Activated CD4-positive, alpha-beta T cell treated with anti-CD3 and anti-CD28 coated beads for 36 hours (primary cell): ENCODE measurements around the gene RASA2. TPM values are rescaled to one million over a fixed set of nuclear protein-coding genes. Genes with fewer than 3 reads are reported as not detected.
"Not testable (repeated sequence)": the region's sequence is repeated elsewhere in the genome, so short reads cannot be mapped to it uniquely, and the experiment has no call there.

ENCODE experiments used
- ATAC-seq: fragments of 200-7000 bp; cut with Tn5 transposase; one replicate; pipeline ENCODE4 v1.10.0; 2021; ENCODE audit warnings: mild to moderate bottlenecking, moderate library complexity
- CTCF ChIA-PET: fragments of 350-600 bp; sonication (Branson Sonifier 250); formaldehyde crosslinking; loops from one replicate; lab custom pipeline; 2021; ENCODE audit warnings: antibody characterized with exemption; lab: Charles Lee
- POLR2A ChIA-PET: fragments of 350-600 bp; sonication (Branson Sonifier 250); formaldehyde crosslinking; loops from one replicate; lab custom pipeline; 2021; ENCODE audit warnings: antibody characterized with exemption, inconsistent platforms; lab: Charles Lee
- DNase-seq: peaks from one replicate; pipeline ENCODE4 v3.0.0-alpha.2; 2020
- H3K27ac Mint-ChIP-seq: one replicate; pipeline ENCODE4 v1.8.0; 2021; ENCODE audit warnings: mixed read lengths
- H3K27me3 Mint-ChIP-seq: one replicate; pipeline ENCODE4 v1.8.0; 2021; ENCODE audit warnings: mixed read lengths
- H3K36me3 Mint-ChIP-seq: one replicate; pipeline ENCODE4 v1.8.0; 2021; ENCODE audit warnings: low read depth, mixed read lengths
- H3K4me1 Mint-ChIP-seq: one replicate; pipeline ENCODE4 v1.8.0; 2021; ENCODE audit warnings: mixed read lengths
- H3K4me3 Mint-ChIP-seq: one replicate; pipeline ENCODE4 v1.8.0; 2021; ENCODE audit warnings: mild to moderate bottlenecking, moderate library complexity, mixed read lengths
- H3K9me3 Mint-ChIP-seq: one replicate; pipeline ENCODE4 v1.8.0; 2021; ENCODE audit warnings: low read depth, mixed read lengths
- intact Hi-C, 2 experiments: fragments of 100-400 bp; cut with DNase I in 1 of 2; cut with micrococcal nuclease in 1 of 2; formaldehyde crosslinking; loops; one replicate each; pipeline versions ENCODE4 v1.14.2 to v1.15.1; 2022 to 2024; cut with DNase I, micrococcal nuclease
- total RNA-seq, 2 experiments: library from RNA; stranded (reverse); gene quantifications; one replicate each; pipeline ENCODE4 v1.2.3, GENCODE V29; 2021

The RASA2 gene
- total RNA-seq, 2 experiments from 2014 or later = 30.8 to 32.0 TPM

DNA sequence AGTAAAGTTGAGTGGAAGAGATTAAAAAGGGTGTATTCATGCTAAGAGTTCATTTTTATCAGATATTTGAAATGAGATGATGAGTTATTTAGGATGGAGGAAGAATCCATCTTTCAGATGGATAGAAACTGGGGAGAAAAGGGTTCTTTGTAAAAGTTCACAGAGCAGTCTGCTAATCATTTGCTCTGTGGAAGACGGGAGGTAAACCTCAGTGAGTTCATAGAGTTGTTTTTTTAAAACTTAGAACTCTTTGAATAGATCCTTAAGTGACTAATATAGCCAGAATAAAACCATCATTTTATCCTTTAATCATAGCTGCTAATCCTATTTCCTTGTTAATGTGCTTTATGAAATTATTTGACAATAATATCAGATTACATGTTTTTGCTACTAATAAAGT is 5.1 kb downstream of the RASA2 start:
- Mint-ChIP-seq H3K27me3 (no peaks in the 10 kb centered on the region), H3K27ac (peak overlapping the region; percentile 39), H3K36me3 (peaks cover 38% of the 10 kb centered on the region), H3K4me1 (peaks cover 88% of the 10 kb centered on the region), H3K9me3 (peaks cover 4% of the 10 kb centered on the region), H3K4me3 (peak overlapping the region; percentile 4)
- intact Hi-C loops = no loop called here
- DNase-seq (no peak), ATAC-seq (no peak)
- ChIA-PET POLR2A (no interaction called here), CTCF (interaction anchor here (1.1 to 3.8 kb wide), 6 partner anchors 8 to 69 kb away, joined by 3 to 25 read pairs (median 4); no protein-coding TSS in a partner anchor)

DNA sequence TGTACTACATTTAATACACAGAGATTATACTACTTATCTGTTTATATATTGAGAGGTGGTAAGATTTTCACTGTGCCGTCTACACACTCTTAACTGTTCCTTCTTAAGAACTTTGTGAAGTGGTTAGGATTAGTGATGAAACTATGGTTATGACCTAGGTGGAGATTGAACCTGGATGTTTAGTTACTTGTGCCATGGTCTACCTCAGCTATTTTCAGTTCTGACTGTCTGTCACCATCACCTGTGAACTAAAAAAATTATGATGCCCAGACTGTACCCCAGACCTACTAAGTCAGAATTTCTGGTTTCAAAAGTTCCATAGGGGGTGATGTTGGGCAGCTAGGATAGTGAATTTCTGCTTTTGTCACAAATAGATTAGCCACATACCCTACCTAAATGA is 6.4 kb downstream of the RASA2 start:
- Mint-ChIP-seq H3K36me3 (peaks cover 34% of the 10 kb centered on the region), H3K4me3 (no peak overlapping the region), H3K27me3 (no peaks in the 10 kb centered on the region), H3K4me1 (peaks cover 91% of the 10 kb centered on the region), H3K9me3 (peaks cover 4% of the 10 kb centered on the region), H3K27ac (peak overlapping the region; percentile 43)
- intact Hi-C loops = no loop called here
- DNase-seq (no peak), ATAC-seq (peak; percentile 80)
- CTCF ChIA-PET = interaction anchor here (0.6 to 3.8 kb wide), 5 partner anchors 33 to 109 kb away, joined by 3 to 25 read pairs (median 4); no protein-coding TSS in a partner anchor
- POLR2A ChIA-PET = interaction anchor here (0.6 to 1.4 kb wide), 3 partner anchors 49 to 62 kb away, joined by 3 to 4 read pairs (median 4); no protein-coding TSS in a partner anchor

DNA sequence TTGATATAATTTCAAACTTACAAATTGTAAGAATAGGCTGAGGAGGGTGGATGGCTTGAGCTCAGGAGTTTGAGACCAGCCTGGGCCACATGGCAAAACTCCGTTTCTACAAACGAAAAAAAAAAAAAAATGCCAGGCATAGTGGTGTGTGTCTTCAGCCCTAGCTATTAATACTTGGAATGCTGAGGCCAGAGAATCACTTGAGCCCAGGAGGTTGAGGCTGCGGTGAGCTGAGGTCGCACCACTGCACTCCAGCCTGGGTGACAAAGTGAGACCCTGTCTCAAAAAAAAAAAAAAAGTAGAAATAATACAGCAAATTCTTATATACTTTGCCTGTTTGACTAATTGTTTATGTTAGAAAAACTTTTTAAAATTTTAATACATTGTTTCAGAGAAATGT is 10.8 kb downstream of the RASA2 start:
- H3K9me3 Mint-ChIP-seq, POLR2A ChIA-PET, ATAC-seq, H3K27ac Mint-ChIP-seq, DNase-seq, H3K4me3 Mint-ChIP-seq, intact Hi-C loops, H3K27me3 Mint-ChIP-seq: not testable (repeated sequence)
- Mint-ChIP-seq H3K36me3 (peaks cover 26% of the 10 kb centered on the region), H3K4me1 (peaks cover 88% of the 10 kb centered on the region)
- CTCF ChIA-PET = interaction anchor here (0.7 to 4.2 kb wide), 6 partner anchors 10 to 191 kb away, joined by 3 to 28 read pairs (median 4); no protein-coding TSS in a partner anchor

DNA sequence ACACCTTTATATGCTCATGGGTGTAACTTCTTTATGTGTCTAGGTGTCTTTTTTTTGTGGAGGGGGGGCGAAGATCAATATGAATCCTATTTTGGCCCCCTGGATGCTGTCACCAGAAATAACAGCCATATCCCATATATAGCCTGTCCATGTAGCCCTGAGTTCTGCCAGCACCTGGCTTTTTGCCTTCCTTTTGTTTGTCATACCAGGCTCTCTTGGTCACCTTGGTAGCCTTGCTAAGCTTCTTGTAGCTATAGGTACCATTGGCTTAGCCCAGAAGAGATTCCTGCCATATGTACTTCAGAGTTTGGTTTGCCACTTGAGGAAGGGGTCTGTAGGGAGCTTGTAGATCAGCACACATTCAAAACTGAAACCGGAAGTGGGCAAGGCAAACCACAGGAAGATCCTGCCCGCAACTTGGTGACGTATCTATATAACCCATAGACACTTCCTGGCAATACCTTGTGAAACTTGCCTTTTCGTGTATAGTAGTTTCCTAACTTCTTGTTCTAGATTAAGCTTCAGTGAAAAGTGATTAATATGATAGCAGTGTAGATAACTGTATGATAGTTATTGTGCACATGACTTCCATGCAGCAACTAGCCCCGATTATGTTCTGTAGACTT is 11.9 kb downstream of the RASA2 start:
- Mint-ChIP-seq H3K27ac (peak overlapping the region; percentile 96), H3K4me1 (peaks cover 76% of the 10 kb centered on the region), H3K27me3 (no peaks in the 10 kb centered on the region), H3K9me3 (peaks cover 4% of the 10 kb centered on the region), H3K36me3 (peaks cover 26% of the 10 kb centered on the region), H3K4me3 (peak overlapping the region; percentile 54)
- peak; percentile 90 for DNase-seq
- intact Hi-C loops = loop anchor here (1.0 kb wide), 8 partner anchors 10 to 58 kb away; partner anchors contain the start of gene RASA2 (in 1 of the 2)
- ATAC-seq = peak; percentile 84
- ChIA-PET CTCF (interaction anchor here (0.6 to 4.2 kb wide), 13 partner anchors 8 to 192 kb away, joined by 3 to 28 read pairs (median 4); no protein-coding TSS in a partner anchor), POLR2A (interaction anchor here (0.8 to 2.2 kb wide), 7 partner anchors 8 to 57 kb away, joined by 4 to 32 read pairs (median 5); partner anchors contain the start of gene RASA2)

DNA sequence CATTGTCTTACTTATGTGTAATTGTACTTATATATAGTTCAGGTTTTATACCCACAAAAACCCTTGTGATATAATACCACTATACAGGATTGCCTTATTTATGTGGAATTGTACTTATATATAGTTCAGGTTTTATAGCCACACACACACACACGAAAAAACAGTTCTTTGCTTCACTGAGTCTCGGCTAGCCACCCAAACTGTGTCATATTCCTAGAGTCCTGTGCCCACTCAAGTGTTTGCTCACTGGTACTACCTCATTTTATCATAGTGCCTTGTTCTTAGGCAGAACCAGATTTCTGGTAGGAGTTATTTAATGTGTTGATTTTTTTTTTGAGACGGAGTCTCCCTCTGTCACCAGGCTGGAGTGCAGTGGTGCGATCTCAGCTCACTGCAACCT is 12.5 kb downstream of the RASA2 start:
- CTCF ChIA-PET = interaction anchor here (0.6 to 4.2 kb wide), 14 partner anchors 8 to 183 kb away, joined by 3 to 28 read pairs (median 4); no protein-coding TSS in a partner anchor
- POLR2A ChIA-PET = interaction anchor here (0.8 to 2.2 kb wide), 9 partner anchors 9 to 56 kb away, joined by 3 to 32 read pairs (median 4); partner anchors contain the start of gene RASA2
- intact Hi-C loops = loop anchor here (1.0 kb wide), 5 partner anchors 14 to 54 kb away; no protein-coding TSS in a partner anchor
- no peaks in the 10 kb centered on the region for H3K27me3 Mint-ChIP-seq
- peaks cover 4% of the 10 kb centered on the region for H3K9me3 Mint-ChIP-seq
- peak overlapping the region; percentile 96 for H3K27ac Mint-ChIP-seq
- peak overlapping the region; percentile 54 for H3K4me3 Mint-ChIP-seq
- ATAC-seq = peak; percentile 27
- DNase-seq = no peak
- peaks cover 26% of the 10 kb centered on the region for H3K36me3 Mint-ChIP-seq
- peaks cover 71% of the 10 kb centered on the region for H3K4me1 Mint-ChIP-seq

DNA sequence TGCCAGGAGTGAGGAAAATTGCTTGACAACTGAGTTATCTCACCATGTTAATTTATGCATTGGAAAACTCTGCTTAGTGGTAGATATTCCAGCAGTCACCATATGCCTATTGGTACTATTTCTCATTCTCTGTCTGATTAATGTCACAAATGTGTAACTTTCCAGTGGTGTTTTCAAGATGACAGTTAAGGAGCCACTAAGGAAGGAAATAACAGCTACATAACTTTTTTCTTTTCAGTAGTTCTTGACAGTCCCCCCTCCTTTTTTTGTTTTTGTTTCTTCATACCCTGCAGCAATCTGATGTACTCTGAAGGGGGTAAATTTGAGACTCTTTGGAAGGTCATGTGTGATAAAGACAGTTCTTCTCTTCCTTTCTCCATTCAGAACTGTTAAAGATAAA is 13.1 kb downstream of the RASA2 start:
- Mint-ChIP-seq H3K9me3 (peaks cover 4% of the 10 kb centered on the region), H3K4me1 (peaks cover 64% of the 10 kb centered on the region), H3K27ac (peak overlapping the region; percentile 96), H3K4me3 (peak overlapping the region; percentile 54), H3K36me3 (peaks cover 22% of the 10 kb centered on the region), H3K27me3 (no peaks in the 10 kb centered on the region)
- DNase-seq (no peak), ATAC-seq (peak; percentile 42)
- intact Hi-C loops = loop anchor here (1.0 to 2.0 kb wide), 6 partner anchors 13 to 53 kb away; no protein-coding TSS in a partner anchor
- ChIA-PET CTCF (interaction anchor here (0.7 to 4.2 kb wide), 10 partner anchors 9 to 184 kb away, joined by 3 to 28 read pairs (median 6); no protein-coding TSS in a partner anchor), POLR2A (interaction anchor here (0.7 to 2.2 kb wide), 4 partner anchors 11 to 56 kb away, joined by 3 to 32 read pairs (median 5); partner anchors contain the start of gene RASA2)

DNA sequence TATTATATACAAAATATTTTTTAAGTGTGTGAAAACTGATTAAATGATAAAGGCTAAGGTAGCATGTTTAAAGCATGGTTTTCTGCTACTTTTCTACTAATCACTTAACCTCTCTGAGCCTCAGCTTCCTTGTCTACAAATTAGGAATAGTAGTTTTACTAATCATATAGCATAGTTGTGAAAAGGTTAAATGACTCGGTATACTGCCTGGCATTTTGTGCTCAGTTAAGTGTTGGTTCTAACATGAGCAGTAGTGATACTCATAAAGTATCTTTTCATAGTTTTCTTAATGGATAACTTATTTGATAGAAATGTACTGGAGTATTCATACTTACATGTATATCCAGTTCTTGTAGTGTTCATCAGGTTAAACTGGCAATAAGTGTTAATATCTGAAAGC is 13.6 kb downstream of the RASA2 start:
- DNase-seq = no peak
- H3K4me1 Mint-ChIP-seq = peaks cover 60% of the 10 kb centered on the region
- H3K9me3 Mint-ChIP-seq = peaks cover 4% of the 10 kb centered on the region
- POLR2A ChIA-PET = interaction anchor here (0.7 to 2.2 kb wide), 4 partner anchors 11 to 55 kb away, joined by 3 to 32 read pairs (median 5); partner anchors contain the start of gene RASA2
- peaks cover 21% of the 10 kb centered on the region for H3K36me3 Mint-ChIP-seq
- H3K27me3 Mint-ChIP-seq = no peaks in the 10 kb centered on the region
- intact Hi-C loops = loop anchor here (1.0 to 2.0 kb wide), 2 partner anchors 14 to 30 kb away; no protein-coding TSS in a partner anchor
- peak overlapping the region; percentile 54 for H3K4me3 Mint-ChIP-seq
- ATAC-seq = peak; percentile 47
- peak overlapping the region; percentile 61 for H3K27ac Mint-ChIP-seq
- CTCF ChIA-PET = interaction anchor here (0.7 to 4.2 kb wide), 10 partner anchors 10 to 60 kb away, joined by 3 to 28 read pairs (median 6); no protein-coding TSS in a partner anchor

DNA sequence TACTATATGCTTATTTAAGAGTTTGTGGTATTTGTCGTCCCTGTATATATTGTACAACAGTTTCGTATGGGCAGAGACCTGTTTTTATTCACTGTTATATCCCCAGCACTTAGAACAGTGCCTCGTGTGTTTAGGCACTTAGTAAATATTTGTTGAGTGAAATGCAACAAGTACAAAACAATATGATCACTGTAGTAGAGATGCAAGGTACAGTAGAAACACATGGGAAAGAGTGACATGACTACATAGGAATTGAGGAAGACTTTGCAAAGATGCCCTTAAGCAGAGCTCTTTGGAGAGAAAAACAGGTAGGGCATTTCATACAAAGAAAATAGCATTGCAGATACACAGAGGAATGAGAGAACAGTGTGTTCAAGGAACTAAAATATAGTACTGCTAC is 18.3 kb downstream of the RASA2 start:
- Mint-ChIP-seq H3K36me3 (peaks cover 14% of the 10 kb centered on the region), H3K4me3 (no peak overlapping the region), H3K27ac (no peak overlapping the region), H3K27me3 (no peaks in the 10 kb centered on the region), H3K9me3 (no peaks in the 10 kb centered on the region), H3K4me1 (peaks cover 46% of the 10 kb centered on the region)
- no peak for DNase-seq
- ChIA-PET POLR2A (no interaction called here), CTCF (no interaction called here)
- ATAC-seq = no peak
- intact Hi-C loops = no loop called here

DNA sequence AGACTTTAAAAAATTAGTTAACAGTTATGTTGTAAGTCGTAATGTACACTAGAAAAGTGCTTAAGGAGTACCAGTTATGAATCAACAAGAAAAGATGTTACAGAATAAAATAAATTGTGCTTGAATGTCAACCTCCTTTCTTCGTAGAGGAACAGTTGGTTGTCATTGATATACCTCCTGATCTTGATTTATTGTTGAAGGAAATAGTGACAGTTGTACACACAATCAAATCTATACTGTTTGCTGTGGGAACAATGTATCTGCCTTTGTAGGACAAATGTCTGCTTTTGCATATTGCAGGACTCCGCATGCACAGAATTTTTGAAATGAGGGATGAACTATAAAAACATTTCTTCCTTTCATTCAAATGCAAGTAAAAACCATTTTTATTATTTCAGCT is 19.2 kb downstream of the RASA2 start:
- POLR2A ChIA-PET = no interaction called here

DNA sequence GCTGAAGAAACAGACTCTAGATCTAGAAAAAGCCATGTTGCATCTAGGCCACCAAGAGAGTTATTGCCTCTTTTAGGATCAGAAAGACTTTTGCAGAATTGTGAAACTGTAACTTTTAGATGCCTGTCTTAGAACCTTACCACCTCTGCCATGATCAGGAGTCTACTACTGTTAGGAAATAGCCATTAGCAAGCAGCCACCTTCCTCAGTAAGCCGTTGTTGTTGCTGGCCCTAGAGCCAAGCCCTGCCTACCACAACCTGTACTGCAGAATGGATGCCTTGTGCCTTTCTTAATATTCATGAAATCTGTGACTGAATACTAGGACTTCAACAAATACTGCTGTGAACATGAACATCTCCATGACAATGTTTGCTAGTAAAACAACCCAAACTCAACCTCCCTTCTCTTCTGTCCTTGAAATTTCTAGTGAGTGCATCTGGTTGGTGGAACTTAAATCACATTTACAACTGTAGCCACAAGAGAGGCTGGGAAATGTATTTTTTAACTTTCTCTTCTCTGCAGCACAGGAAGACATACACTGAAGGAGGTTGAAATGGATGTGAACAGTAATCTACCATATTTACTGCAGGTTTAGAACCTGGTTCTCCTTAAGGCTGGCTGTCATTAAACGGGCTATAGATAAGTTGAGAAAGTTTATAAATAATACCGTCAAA is 20.7 kb downstream of the RASA2 start:
- H3K4me3 Mint-ChIP-seq = no peak overlapping the region
- intact Hi-C loops = no loop called here
- peaks cover 2% of the 10 kb centered on the region for H3K9me3 Mint-ChIP-seq
- peaks cover 47% of the 10 kb centered on the region for H3K4me1 Mint-ChIP-seq
- ChIA-PET POLR2A (no interaction called here), CTCF (interaction anchor here (0.9 to 1.9 kb wide), 3 partner anchors 8 to 53 kb away, joined by 3 to 5 read pairs (median 3); no protein-coding TSS in a partner anchor)
- DNase-seq (no peak), ATAC-seq (peak; percentile 43)
- H3K27me3 Mint-ChIP-seq = no peaks in the 10 kb centered on the region
- H3K36me3 Mint-ChIP-seq = peaks cover 29% of the 10 kb centered on the region
- H3K27ac Mint-ChIP-seq = peak overlapping the region; percentile 68

More for the DNA sequence above, 19.2 kb downstream of the RASA2 start:
- Mint-ChIP-seq H3K4me3 (no peak overlapping the region), H3K4me1 (peaks cover 48% of the 10 kb centered on the region), H3K36me3 (peaks cover 22% of the 10 kb centered on the region), H3K27ac (no peak overlapping the region), H3K27me3 (no peaks in the 10 kb centered on the region), H3K9me3 (no peaks in the 10 kb centered on the region)
- ATAC-seq = no peak
- intact Hi-C loops = no loop called here
- CTCF ChIA-PET = interaction anchor here (1.9 kb wide), 1 partner anchor 10 kb away, joined by 5 read pairs; no protein-coding TSS in a partner anchor
- DNase-seq = no peak
